PC-9 (cell line): ENCODE results near the gene SGIP1. TPM values are rescaled to one million over a fixed set of nuclear protein-coding genes. Genes with fewer than 3 reads are reported as not detected.

Source experiments
- BruUV-seq: library from RNA; stranded (reverse); fragments of 400-500 nt; replicated peaks from 2 replicates; lab custom pipeline; 2021; lab: Mats Ljungman, UMichigan
- CTCF ChIA-PET: fragments of 300-600 bp; sonication (Branson Sonifier 250); formaldehyde crosslinking; loops from one replicate; lab custom pipeline; 2022; ENCODE audit warnings: antibody characterized with exemption; lab: Charles Lee
- POLR2A ChIA-PET: fragments of 300-600 bp; sonication (Branson Sonifier 250); formaldehyde crosslinking; loops from one replicate; lab custom pipeline; 2022; ENCODE audit warnings: antibody characterized with exemption; ENCODE audit not compliant: unreplicated experiment; lab: Charles Lee
- DNase-seq, 2 experiments: peaks; one replicate each; pipeline versions ENCODE4 v3.0.0 to v3.0.0-alpha.2; 2015 to 2022; ENCODE audit warnings: mixed read lengths in 1 of 2
- H2AFZ ChIP-seq: fragments of 200-600 bp; sonication (generic); 2 replicates; pipeline ENCODE4 v1.8.1; 2017; ENCODE audit warnings: antibody characterized with exemption
- H3F3A ChIP-seq: fragments of 200-600 bp; sonication (generic); 2 replicates; pipeline ENCODE4 v1.8.1; 2017; ENCODE audit warnings: antibody characterized with exemption, mild to moderate bottlenecking, low read depth; ENCODE audit not compliant: insufficient read depth
- H3K27ac ChIP-seq: fragments of 200-600 bp; sonication (generic); 2 replicates; pipeline ENCODE4 v1.6.1; 2016; ENCODE audit warnings: mixed run types
- H3K27me3 ChIP-seq: fragments of 200-600 bp; sonication (generic); 2 replicates; pipeline ENCODE4 v1.6.1; 2016; ENCODE audit warnings: low read depth, mixed run types; ENCODE audit not compliant: insufficient read depth
- H3K36me3 ChIP-seq: fragments of 200-600 bp; sonication (generic); 2 replicates; pipeline ENCODE4 v1.6.1; 2016; ENCODE audit warnings: low read depth, mixed run types
- H3K4me1 ChIP-seq: fragments of 200-600 bp; sonication (generic); replicated peaks from 2 replicates; pipeline ENCODE4 v1.6.1; 2016; ENCODE audit warnings: mixed run types; ENCODE audit not compliant: insufficient read depth
- H3K4me2 ChIP-seq: fragments of 200-600 bp; sonication (generic); 2 replicates; pipeline ENCODE4 v1.6.1; 2017; ENCODE audit warnings: mixed run types
- H3K4me3 ChIP-seq: fragments of 200-600 bp; sonication (generic); 2 replicates; pipeline ENCODE4 v1.6.1; 2016; ENCODE audit warnings: mixed run types
- H3K79me2 ChIP-seq: fragments of 200-600 bp; sonication (generic); 2 replicates; pipeline ENCODE4 v1.6.1; 2017; ENCODE audit warnings: low read depth, mixed run types
- H3K9me2 ChIP-seq: fragments of 200-600 bp; sonication (generic); 2 replicates; pipeline ENCODE4 v1.8.1; 2017; ENCODE audit warnings: mild to moderate bottlenecking; ENCODE audit not compliant: insufficient read depth
- H3K9me3 ChIP-seq: fragments of 200-600 bp; sonication (generic); 2 replicates; pipeline ENCODE4 v1.8.1; 2016; ENCODE audit warnings: low read depth; ENCODE audit not compliant: insufficient read depth
- H4K20me1 ChIP-seq: fragments of 200-600 bp; sonication (generic); 2 replicates; pipeline ENCODE4 v1.8.1; 2017; ENCODE audit not compliant: insufficient read depth
- CTCF ChIP-seq: fragments of 200-600 bp; sonication (generic); conservative IDR thresholded peaks from 2 replicates; pipeline ENCODE4 v1.6.1; 2017; ENCODE audit warnings: mixed run types, antibody characterized with exemption, mild to moderate bottlenecking, moderate library complexity
- EZH2 ChIP-seq: fragments of 200-600 bp; sonication (generic); IDR thresholded peaks from 2 replicates; pipeline ENCODE4 v1.8.0; 2017; ENCODE audit warnings: antibody characterized with exemption, low read depth
- intact Hi-C: fragments of 100-400 bp; cut with micrococcal nuclease; formaldehyde crosslinking; loops from one replicate; pipeline ENCODE4 v1.10.0; 2022; ENCODE audit not compliant: unreplicated experiment
- total RNA-seq: library from RNA; stranded (reverse); gene quantifications from 2 replicates; pipeline ENCODE4 v1.2.3, GENCODE V29; 2021

Gene SGIP1
- total RNA-seq, 1 experiment from 2014 or later, result not detected

GRCh38 chr1:66687358-66687757 lies 153.4 kb downstream of the SGIP1 start:
- intact Hi-C loops, result no loop called here
- Histone ChIP-seq H3K9me3 (0 out of 2 replicates have a peak, but pooled peaks cover 6% of the 10 kb centered on the region), H3K36me3 (no peaks in the 10 kb centered on the region), H2AFZ (no peak overlapping the region), H4K20me1 (no peaks in the 10 kb centered on the region), H3K27ac (no peak overlapping the region), H3K27me3 (no peaks in the 10 kb centered on the region), H3K4me2 (no peak overlapping the region), H3F3A (no peaks in the 10 kb centered on the region), H3K79me2 (no peaks in the 10 kb centered on the region), H3K4me1 (no peaks in the 10 kb centered on the region), H3K4me3 (no peak overlapping the region), H3K9me2 (no peaks in the 10 kb centered on the region)
- no peak for DNase-seq
- ChIA-PET POLR2A (no interaction called here), CTCF (no interaction called here)
- BruUV-seq, result no TSS peak
- no peak for TF ChIP-seq EZH2
- TF ChIP-seq CTCF, result no peak

GRCh38 chr1:66690666-66691381 lies 156.9 kb downstream of the SGIP1 start:
- intact Hi-C loops, result no loop called here
- CTCF ChIA-PET, result no interaction called here

GRCh38 chr1:66692681-66693080 lies 158.7 kb downstream of the SGIP1 start:
- Histone ChIP-seq H2AFZ (no peak overlapping the region), H3K9me3 (0 out of 2 replicates have a peak, but pooled peaks cover 6% of the 10 kb centered on the region), H3K27me3 (no peaks in the 10 kb centered on the region), H3K79me2 (no peaks in the 10 kb centered on the region), H3K9me2 (no peaks in the 10 kb centered on the region), H3K27ac (no peak overlapping the region), H3K4me1 (peaks cover 21% of the 10 kb centered on the region), H3F3A (peaks cover 12% of the 10 kb centered on the region), H3K4me2 (no peak overlapping the region), H3K4me3 (no peak overlapping the region), H4K20me1 (no peaks in the 10 kb centered on the region), H3K36me3 (no peaks in the 10 kb centered on the region)
- no TSS peak for BruUV-seq
- CTCF ChIA-PET, result no interaction called here
- POLR2A ChIA-PET, result interaction anchor here (0.7 kb wide), 1 partner anchor 8 kb away, joined by 3 read pairs; no protein-coding TSS in a partner anchor
- intact Hi-C loops, result no loop called here
- TF ChIP-seq CTCF, result no peak
- no peak for TF ChIP-seq EZH2
- no peak for DNase-seq

More at GRCh38 chr1:66690666-66691381, 156.9 kb downstream of the SGIP1 start:
- no TSS peak for BruUV-seq
- H3K27ac ChIP-seq, result no peak overlapping the region
- DNase-seq, result no peak
- no peak for TF ChIP-seq CTCF
- H3K79me2 ChIP-seq, result no peaks in the 10 kb centered on the region
- POLR2A ChIA-PET, result no interaction called here
- no peak overlapping the region for H2AFZ ChIP-seq
- peaks cover 4% of the 10 kb centered on the region; the same call in 1 of the 2 replicates for H3K4me1 ChIP-seq
- H3K4me2 ChIP-seq, result no peak overlapping the region
- H3K9me2 ChIP-seq, result no peaks in the 10 kb centered on the region
- no peaks in the 10 kb centered on the region for H4K20me1 ChIP-seq
- no peaks in the 10 kb centered on the region for H3K36me3 ChIP-seq
- H3F3A ChIP-seq, result 0 out of 2 replicates have a peak, but pooled peaks cover 1% of the 10 kb centered on the region
- no peaks in the 10 kb centered on the region for H3K27me3 ChIP-seq
- H3K9me3 ChIP-seq, result 0 out of 2 replicates have a peak, but pooled peaks cover 6% of the 10 kb centered on the region
- H3K4me3 ChIP-seq, result no peak overlapping the region
